IMR-90 (cell line): ENCODE data around the gene PLCB3. TPM values are rescaled to one million over a fixed set of nuclear protein-coding genes. Genes with fewer than 3 reads are reported as not detected.

ENCODE experiments used
- ATAC-seq: fragments of 200-7000 bp; cut with Tn5 transposase; 2 replicates; pipeline ENCODE4 v1.9.1; 2020; ENCODE audit warnings: low read depth, mild to moderate bottlenecking, moderate library complexity
- BruUV-seq: library from RNA; stranded (reverse); fragments of 400-500 nt; replicated peaks from 2 replicates; lab custom pipeline; 2021; lab: Mats Ljungman, UMichigan
- CTCF ChIA-PET: fragments of 300-600 bp; formaldehyde crosslinking; extraction: SDS; loops from one replicate; lab custom pipeline; 2021; ENCODE audit warnings: antibody characterized with exemption; lab: Yijun Ruan, JAX
- POLR2A ChIA-PET: fragments of 300-600 bp; sonication (Branson Sonifier 250); formaldehyde crosslinking; loops from one replicate; lab custom pipeline; 2022; ENCODE audit warnings: antibody characterized with exemption; ENCODE audit not compliant: unreplicated experiment; lab: Charles Lee
- DNase-seq: peaks from one replicate; pipeline ENCODE4 v3.0.0; 2013
- H2AFZ ChIP-seq: replicated peaks from 2 replicates; pipeline ENCODE3; 2013; ENCODE audit warnings: low read length, mild to moderate bottlenecking; ENCODE audit not compliant: poor library complexity
- H2AK5ac ChIP-seq: 2 replicates; pipeline ENCODE4 v1.6.1; 2013; ENCODE audit warnings: low read depth, low read length, inconsistent platforms
- H2AK9ac ChIP-seq: replicated peaks from 2 replicates; pipeline ENCODE3; 2013; ENCODE audit warnings: mild to moderate bottlenecking, low read depth, low read length, moderate library complexity; ENCODE audit not compliant: poor library complexity
- H2BK120ac ChIP-seq: 2 replicates; pipeline ENCODE4 v1.6.1; 2013; ENCODE audit warnings: low read depth, low read length, inconsistent platforms
- H2BK15ac ChIP-seq: 3 replicates; pipeline ENCODE4 v1.6.1; 2013; ENCODE audit warnings: low read depth, low read length, inconsistent platforms
- H2BK20ac ChIP-seq: 2 replicates; pipeline ENCODE4 v1.6.1; 2013; ENCODE audit warnings: low read depth, mild to moderate bottlenecking, inconsistent platforms, low read length, moderate library complexity
- H2BK5ac ChIP-seq: 2 replicates; pipeline ENCODE4 v1.6.1; 2013; ENCODE audit warnings: mild to moderate bottlenecking, low read depth, low read length, inconsistent platforms; ENCODE audit not compliant: poor library complexity, severe bottlenecking
- H3K14ac ChIP-seq: replicated peaks from 2 replicates; pipeline ENCODE4 v1.6.1; 2013; ENCODE audit warnings: low read depth, low read length, inconsistent platforms
- H3K18ac ChIP-seq: 2 replicates; pipeline ENCODE4 v1.6.1; 2013; ENCODE audit warnings: low read depth, low read length, control low read depth
- H3K23ac ChIP-seq: 2 replicates; pipeline ENCODE4 v1.6.1; 2013; ENCODE audit warnings: low read depth, low read length, inconsistent platforms
- H3K27ac ChIP-seq: 2 replicates; pipeline ENCODE4 v1.5.1; 2013; ENCODE audit warnings: mild to moderate bottlenecking, control low read depth, low read length; ENCODE audit not compliant: insufficient read depth
- H3K27me3 ChIP-seq: 2 replicates; pipeline ENCODE4 v1.6.1; 2013; ENCODE audit warnings: low read length; ENCODE audit not compliant: control insufficient read depth, insufficient read depth
- H3K36me3 ChIP-seq: 2 replicates; pipeline ENCODE4 v1.6.1; 2013; ENCODE audit warnings: low read length, mixed read lengths; ENCODE audit not compliant: control insufficient read depth, insufficient read depth
- H3K4ac ChIP-seq: 2 replicates; pipeline ENCODE4 v1.6.1; 2013; ENCODE audit warnings: low read depth, low read length, inconsistent platforms
- H3K4me1 ChIP-seq: 2 replicates; pipeline ENCODE4 v1.6.1; 2013; ENCODE audit warnings: low read length, mixed read lengths; ENCODE audit not compliant: control insufficient read depth, insufficient read depth
- H3K4me2 ChIP-seq: 2 replicates; pipeline ENCODE4 v1.6.1; 2013; ENCODE audit warnings: low read depth, mild to moderate bottlenecking, control low read depth, low read length, moderate library complexity
- H3K4me3 ChIP-seq: 2 replicates; pipeline ENCODE4 v1.5.1; 2013; ENCODE audit warnings: low read depth, mild to moderate bottlenecking, control low read depth, low read length, moderate library complexity; ENCODE audit not compliant: insufficient read depth
- H3K56ac ChIP-seq: 2 replicates; pipeline ENCODE4 v1.6.1; 2013; ENCODE audit warnings: low read length, inconsistent platforms; ENCODE audit not compliant: insufficient read depth; ENCODE audit errors: extremely low read depth
- H3K79me1 ChIP-seq, 2 experiments: 2 replicates each; pipeline ENCODE4 v1.6.1; 2013; ENCODE audit warnings: low read length in 2 of 2, inconsistent platforms in 1 of 2, low read depth in 1 of 2
- H3K9ac ChIP-seq: 2 replicates; pipeline ENCODE4 v1.6.1; 2013; ENCODE audit warnings: low read depth, low read length, control low read depth
- H3K9me1 ChIP-seq: 2 replicates; pipeline ENCODE4 v1.6.1; 2013; ENCODE audit warnings: low read length, inconsistent platforms; ENCODE audit not compliant: insufficient read depth
- H3K9me3 ChIP-seq: 2 replicates; pipeline ENCODE4 v1.6.1; 2013; ENCODE audit warnings: low read length; ENCODE audit not compliant: control insufficient read depth, insufficient read depth
- H4K20me1 ChIP-seq: 2 replicates; pipeline ENCODE4 v1.6.1; 2013; ENCODE audit warnings: low read length, inconsistent platforms; ENCODE audit not compliant: insufficient read depth
- H4K5ac ChIP-seq: 2 replicates; pipeline ENCODE4 v1.6.1; 2013; ENCODE audit warnings: mild to moderate bottlenecking, low read depth, low read length, control low read depth
- H4K8ac ChIP-seq, 2 experiments: 2 replicates each; pipeline ENCODE4 v1.6.1; 2013; ENCODE audit warnings: low read depth in 2 of 2, low read length in 2 of 2, control low read depth in 1 of 2, inconsistent platforms in 1 of 2
- H4K91ac ChIP-seq: 2 replicates; pipeline ENCODE4 v1.6.1; 2013; ENCODE audit warnings: low read depth, low read length, inconsistent platforms; ENCODE audit not compliant: insufficient read depth
- BHLHE40 ChIP-seq: fragments of 150-350 bp; IDR thresholded peaks from 2 replicates; pipeline ENCODE4 v1.6.1; 2016; ENCODE audit warnings: mild to moderate bottlenecking, low read depth, low read length
- CEBPB ChIP-seq: IDR thresholded peaks from 2 replicates; pipeline ENCODE4 v1.6.1; 2012; ENCODE audit warnings: low read depth, low read length, improper control_type of control experiment
- CHD1 ChIP-seq: IDR thresholded peaks from 2 replicates; pipeline ENCODE4 v1.6.1; 2012; ENCODE audit warnings: low read depth, low read length, improper control_type of control experiment
- CTCF ChIP-seq: conservative IDR thresholded peaks from 2 replicates; pipeline ENCODE4 v1.5.1; 2012; ENCODE audit warnings: mild to moderate bottlenecking, low read depth, low read length, improper control_type of control experiment
- FOS ChIP-seq: fragments of 150-350 bp; IDR thresholded peaks from 2 replicates; pipeline ENCODE4 v1.6.1; 2016; ENCODE audit warnings: low read depth, low read length
- MAFK ChIP-seq: IDR thresholded peaks from 2 replicates; pipeline ENCODE4 v1.6.1; 2012; ENCODE audit warnings: low read depth, low read length, improper control_type of control experiment
- MAZ ChIP-seq: IDR thresholded peaks from 2 replicates; pipeline ENCODE4 v1.6.1; 2012; ENCODE audit warnings: low read depth, mild to moderate bottlenecking, low read length, improper control_type of control experiment, moderate library complexity, borderline replicate concordance
- MXI1 ChIP-seq: IDR thresholded peaks from 2 replicates; pipeline ENCODE4 v1.6.1; 2012; ENCODE audit warnings: low read depth, mild to moderate bottlenecking, low read length, moderate library complexity, borderline replicate concordance
- POLR2A ChIP-seq: IDR thresholded peaks from 2 replicates; pipeline ENCODE4 v1.6.1; 2012; ENCODE audit warnings: mild to moderate bottlenecking, low read depth, low read length
- RAD21 ChIP-seq: IDR thresholded peaks from 2 replicates; pipeline ENCODE4 v1.6.1; 2012; ENCODE audit warnings: low read length, improper control_type of control experiment
- RCOR1 ChIP-seq: IDR thresholded peaks from 2 replicates; pipeline ENCODE4 v1.6.1; 2012; ENCODE audit warnings: mild to moderate bottlenecking, low read length, improper control_type of control experiment; ENCODE audit not compliant: insufficient replicate concordance
- RFX5 ChIP-seq: IDR thresholded peaks from 2 replicates; pipeline ENCODE4 v1.8.0; 2012; ENCODE audit warnings: low read depth, mild to moderate bottlenecking, low read length, moderate library complexity
- SMC3 ChIP-seq: fragments of 150-350 bp; IDR thresholded peaks from 2 replicates; pipeline ENCODE4 v1.6.1; 2016; ENCODE audit warnings: low read depth, mild to moderate bottlenecking, antibody characterized with exemption, low read length, moderate library complexity
- WGBS, 2 experiments: methylation state at CpG; one replicate each; pipeline versions ENCODE4 v1.1.5 to v1.1.7; 2013; ENCODE audit warnings: missing lambda C conversion rate in 2 of 2; ENCODE audit not compliant: insufficient read length in 1 of 2; ENCODE audit errors: extremely low coverage in 2 of 2; 5-methylcytosine and 5-hydroxymethylcytosine counted together
- dilution Hi-C: fragments of 300-500 bp; cut with HindIII; formaldehyde crosslinking; loops from one replicate; pipeline ENCODE4 v1.14.3; 2018; ENCODE audit warnings: low sequenced_read_pairs; ENCODE audit not compliant: unreplicated experiment
- in situ Hi-C: fragments of 300-500 bp; cut with MboI; formaldehyde crosslinking; loops from 3 replicates; pipeline ENCODE4 v1.14.3; 2019; ENCODE audit warnings: low sequenced_read_pairs, inconsistent platforms, mixed read lengths
- intact Hi-C: fragments of 100-400 bp; cut with micrococcal nuclease; formaldehyde crosslinking; loops from 2 replicates; pipeline ENCODE4 v1.10.0; 2022
- polyA plus RNA-seq, 3 experiments: library from polyadenylated mRNA; depleted of rRNA; stranded (reverse); fragments of >200 nt; gene quantifications; 2 replicates each; pipeline ENCODE4 v1.2.3, GENCODE V29; 2012; ENCODE audit warnings: low replicate concordance in 1 of 3
- total RNA-seq: library from RNA; depleted of rRNA; stranded (reverse); fragments of >200 nt; gene quantifications from 2 replicates; pipeline ENCODE4 v1.2.3, GENCODE V29; 2012
- TF ChIP-seq, protein P1 (sequence below): fragments of 150-350 bp; IDR thresholded peaks from 2 replicates; pipeline ENCODE4 v1.6.1; 2017; ENCODE audit warnings: mild to moderate bottlenecking, antibody characterized with exemption, low read length, low read depth
- TF ChIP-seq, protein P2 (sequence below): fragments of 150-350 bp; IDR thresholded peaks from 2 replicates; pipeline ENCODE4 v1.6.1; 2016; ENCODE audit warnings: low read depth, mild to moderate bottlenecking, low read length, moderate library complexity, borderline replicate concordance

Gene PLCB3
- total and polyA plus RNA-seq, 2 of the 4 experiments (the other 2 are of a cell fraction): 23.9 to 24.9 TPM

- ChIA-PET CTCF (no interaction called here), POLR2A (no interaction called here)
- Histone ChIP-seq H3K27ac (no peak overlapping the region), H3K9me1 (no peaks in the 10 kb centered on the region; the same call in 1 of the 2 replicates), H4K91ac (no peak overlapping the region), H2BK5ac (no peak overlapping the region), H2AK9ac (peak overlapping the region; percentile 37), H2BK15ac (no peak overlapping the region), H3K4me1 (peaks cover 9% of the 10 kb centered on the region), H3K9ac (no peak overlapping the region), H4K8ac (no peak overlapping the region), H3K36me3 (no peaks in the 10 kb centered on the region), H3K4ac (no peak overlapping the region), H3K4me2 (no peak overlapping the region), H3K79me1 (peaks cover 3 to 14% of the 10 kb centered on the region in 2 experiments; a peak in 3 of 4 replicates), H2BK20ac (no peak overlapping the region), H3K14ac (no peak overlapping the region), H3K56ac (no peak overlapping the region), H4K5ac (no peak overlapping the region), H2AFZ (no peak overlapping the region), H3K9me3 (no peaks in the 10 kb centered on the region), H3K23ac (no peak overlapping the region), H2BK120ac (no peak overlapping the region), H3K27me3 (peaks cover 53% of the 10 kb centered on the region), H2AK5ac (no peak overlapping the region), H3K4me3 (no peak overlapping the region), H4K20me1 (peaks cover 5% of the 10 kb centered on the region; the same call in 1 of the 2 replicates), H3K18ac (no peak overlapping the region)
- DNase-seq: no peak
- dilution Hi-C loops (no loop called here), in situ Hi-C loops (no loop called here), intact Hi-C loops (no loop called here)
- no TSS peak for BruUV-seq
- no peak for ATAC-seq
- WGBS, 2 experiments: no CpG with 5 or more reads among the region's 10 CpGs
- TF ChIP-seq RCOR1: no peak
- no peak for TF ChIP-seq RFX5
- TF ChIP-seq, protein P1, sequence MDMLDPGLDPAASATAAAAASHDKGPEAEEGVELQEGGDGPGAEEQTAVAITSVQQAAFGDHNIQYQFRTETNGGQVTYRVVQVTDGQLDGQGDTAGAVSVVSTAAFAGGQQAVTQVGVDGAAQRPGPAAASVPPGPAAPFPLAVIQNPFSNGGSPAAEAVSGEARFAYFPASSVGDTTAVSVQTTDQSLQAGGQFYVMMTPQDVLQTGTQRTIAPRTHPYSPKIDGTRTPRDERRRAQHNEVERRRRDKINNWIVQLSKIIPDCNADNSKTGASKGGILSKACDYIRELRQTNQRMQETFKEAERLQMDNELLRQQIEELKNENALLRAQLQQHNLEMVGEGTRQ: no peak
- no peak for TF ChIP-seq MXI1
- no peak for TF ChIP-seq SMC3
- TF ChIP-seq CEBPB: no peak
- no peak for TF ChIP-seq CTCF
- TF ChIP-seq POLR2A: no peak
- TF ChIP-seq, protein P2, sequence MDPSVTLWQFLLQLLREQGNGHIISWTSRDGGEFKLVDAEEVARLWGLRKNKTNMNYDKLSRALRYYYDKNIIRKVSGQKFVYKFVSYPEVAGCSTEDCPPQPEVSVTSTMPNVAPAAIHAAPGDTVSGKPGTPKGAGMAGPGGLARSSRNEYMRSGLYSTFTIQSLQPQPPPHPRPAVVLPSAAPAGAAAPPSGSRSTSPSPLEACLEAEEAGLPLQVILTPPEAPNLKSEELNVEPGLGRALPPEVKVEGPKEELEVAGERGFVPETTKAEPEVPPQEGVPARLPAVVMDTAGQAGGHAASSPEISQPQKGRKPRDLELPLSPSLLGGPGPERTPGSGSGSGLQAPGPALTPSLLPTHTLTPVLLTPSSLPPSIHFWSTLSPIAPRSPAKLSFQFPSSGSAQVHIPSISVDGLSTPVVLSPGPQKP: no peak
- TF ChIP-seq MAFK: no peak
- TF ChIP-seq RAD21: no peak
- no peak for TF ChIP-seq MAZ
- no peak for TF ChIP-seq FOS
- no peak for TF ChIP-seq BHLHE40
- no peak for TF ChIP-seq CHD1
Measured at GRCh38 chr11:64290352-64291261, 39.3 kb downstream of the PLCB3 start.
